Endothelial cell of umbilical vein (primary cell): ENCODE measurements around the gene FSTL1. TPM values are rescaled to one million over a fixed set of nuclear protein-coding genes. Genes with fewer than 3 reads are reported as not detected.

Experiments used
- BruUV-seq: library from RNA; stranded (reverse); fragments of 400-500 nt; replicated peaks from 2 replicates; lab custom pipeline; 2021; lab: Mats Ljungman, UMichigan
- CTCF ChIA-PET: fragments of 300-600, 350-600 bp; sonication (Branson Sonifier 250); formaldehyde crosslinking; loops from one replicate; lab custom pipeline; 2021; ENCODE audit warnings: antibody characterized with exemption, inconsistent platforms; lab: Charles Lee
- POLR2A ChIA-PET: fragments of 300-600, 350-600 bp; sonication (Branson Sonifier 250); formaldehyde crosslinking; loops from one replicate; lab custom pipeline; 2021; ENCODE audit warnings: antibody characterized with exemption, inconsistent platforms; lab: Charles Lee
- DNase-seq: peaks from one replicate; pipeline ENCODE4 v3.0.0-alpha.2; 2011; ENCODE audit warnings: low read depth, low spot score
- FAIRE-seq: peaks from 2 replicates; lab custom pipeline; 2011; peaks lifted over from hg19 to GRCh38; lab: Jason Lieb, UNC
- H2AFZ ChIP-seq: 2 replicates; pipeline ENCODE4 v1.6.0; 2012; ENCODE audit warnings: low read depth, low read length, control low read depth, inconsistent platforms
- H3K27ac ChIP-seq: 2 replicates; pipeline ENCODE4 v1.5.1; 2011; ENCODE audit warnings: low read depth, mild to moderate bottlenecking, control low read depth, low read length, moderate library complexity; ENCODE audit not compliant: insufficient read depth
- H3K27me3 ChIP-seq, 2 experiments: 2 replicates each; pipeline versions ENCODE4 v1.6.0 to v1.6.1; 2011; ENCODE audit warnings: low read length in 2 of 2, mixed read lengths in 1 of 2; ENCODE audit not compliant: control insufficient read depth in 2 of 2, insufficient read depth in 2 of 2
- H3K36me3 ChIP-seq, 2 experiments: 2 replicates in 1 of 2; 3 replicates in 1 of 2; pipeline ENCODE4 v1.5.1; 2011; ENCODE audit warnings: low read length in 2 of 2, mild to moderate bottlenecking in 1 of 2, moderate library complexity in 1 of 2; ENCODE audit not compliant: control insufficient read depth in 2 of 2, insufficient read depth in 2 of 2; ENCODE audit errors: extremely low read depth in 1 of 2
- H3K4me1 ChIP-seq: 3 replicates; pipeline ENCODE4 v1.5.1; 2011; ENCODE audit warnings: mild to moderate bottlenecking, low read length; ENCODE audit not compliant: control insufficient read depth, insufficient read depth; ENCODE audit errors: extremely low read depth
- H3K4me2 ChIP-seq: 2 replicates; pipeline ENCODE4 v1.6.1; 2011; ENCODE audit warnings: low read length, control low read depth, mixed read lengths; ENCODE audit not compliant: insufficient read depth
- H3K4me3 ChIP-seq, 3 experiments: fragments of 200-600 bp in 1 of 3; sonication (generic), shearing (Covaris generic) in 1 of 3; replicated peaks in 1 of 3; 2 replicates each; pipeline ENCODE4 v1.5.1; 2011 to 2016; ENCODE audit warnings: control low read depth in 3 of 3, low read length in 3 of 3, mild to moderate bottlenecking in 2 of 3, inconsistent platforms in 1 of 3, low read depth in 1 of 3, moderate library complexity in 1 of 3; ENCODE audit not compliant: insufficient read depth in 1 of 3
- H3K79me2 ChIP-seq: 2 replicates; pipeline ENCODE4 v1.6.0; 2012; ENCODE audit warnings: low read length, inconsistent platforms; ENCODE audit not compliant: control insufficient read depth, insufficient read depth
- H3K9ac ChIP-seq: replicated peaks from 2 replicates; pipeline ENCODE3; 2011; ENCODE audit warnings: low read length, control low read depth; ENCODE audit not compliant: insufficient read depth; ENCODE audit errors: extremely low read depth
- H3K9me1 ChIP-seq: replicated peaks from 3 replicates; pipeline ENCODE4 v1.6.0; 2011; ENCODE audit warnings: mild to moderate bottlenecking, low read length; ENCODE audit not compliant: control insufficient read depth, insufficient read depth; ENCODE audit errors: extremely low read depth
- H3K9me3 ChIP-seq: replicated peaks from 2 replicates; pipeline ENCODE4 v1.5.1; 2012; ENCODE audit warnings: low read length, inconsistent platforms; ENCODE audit not compliant: control insufficient read depth, insufficient read depth
- H4K20me1 ChIP-seq: replicated peaks from 2 replicates; pipeline ENCODE3; 2011; ENCODE audit warnings: mild to moderate bottlenecking, low read length; ENCODE audit not compliant: control insufficient read depth, insufficient read depth; ENCODE audit errors: extremely low read depth
- CTCF ChIP-seq, 2 donors: IDR thresholded peaks; 1 replicate in 1 of 2; 2 replicates in 1 of 2; pipeline ENCODE4 v1.5.1; 2011; ENCODE audit warnings: low read length in 2 of 2, mild to moderate bottlenecking in 2 of 2, moderate library complexity in 2 of 2, control low read depth in 1 of 2, inconsistent platforms in 1 of 2, low read depth in 1 of 2; ENCODE audit not compliant: insufficient read depth in 1 of 2; ENCODE audit errors: extremely low read depth in 1 of 2
- FOS ChIP-seq: IDR thresholded peaks from 2 replicates; pipeline ENCODE4 v1.6.1; 2011; ENCODE audit warnings: mild to moderate bottlenecking, low read length, moderate library complexity, borderline replicate concordance; ENCODE audit not compliant: insufficient read depth
- GATA2 ChIP-seq: IDR thresholded peaks from 2 replicates; pipeline ENCODE4 v1.7.0; 2011; ENCODE audit warnings: low read depth, mild to moderate bottlenecking, moderate library complexity, mixed read lengths, low read length; ENCODE audit not compliant: insufficient read length, insufficient read depth
- JUN ChIP-seq: IDR thresholded peaks from 2 replicates; pipeline ENCODE4 v1.6.1; 2011; ENCODE audit warnings: borderline replicate concordance, low read depth; ENCODE audit not compliant: insufficient read length, insufficient read depth
- MAX ChIP-seq: IDR thresholded peaks from 2 replicates; pipeline ENCODE4 v1.6.1; 2011; ENCODE audit not compliant: insufficient read depth, insufficient read length
- MYC ChIP-seq: IDR thresholded peaks from one replicate; pipeline ENCODE4 v1.6.1; 2011; ENCODE audit warnings: mild to moderate bottlenecking, low read depth, low read length
- POLR2A ChIP-seq: IDR thresholded peaks from 2 replicates; pipeline ENCODE4 v1.6.1; 2012; ENCODE audit warnings: low read depth, mild to moderate bottlenecking, control low read depth, low read length
- POLR2AphosphoS5 ChIP-seq: IDR thresholded peaks from 2 replicates; pipeline ENCODE4 v1.6.1; 2012; ENCODE audit warnings: low read depth, mild to moderate bottlenecking, control low read depth, low read length, moderate library complexity; ENCODE audit not compliant: insufficient read depth
- dilution Hi-C: fragments of 300-500 bp; cut with MboI; formaldehyde crosslinking; loops from one replicate; pipeline ENCODE4 v1.15.0; 2019; ENCODE audit warnings: low sequenced_read_pairs; ENCODE audit not compliant: extremely low pct_ligation_motif_present
- intact Hi-C: fragments of 100-400 bp; cut with micrococcal nuclease; formaldehyde crosslinking; loops from one replicate; pipeline ENCODE4 v1.10.0; 2022
- polyA plus RNA-seq, 4 experiments: library from polyadenylated mRNA; depleted of rRNA in 3 of 4; stranded (reverse) in 3 of 4; unstranded in 1 of 4; fragments of >200 nt; gene quantifications; 2 replicates each; pipeline versions ENCODE4 v1.2.1 to v1.2.3, GENCODE V29; 2011 to 2012; ENCODE audit warnings: missing spikeins in 1 of 4
- total RNA-seq: library from RNA; stranded (reverse); gene quantifications from 2 replicates; pipeline ENCODE4 v1.2.3, GENCODE V29; 2021

FSTL1 gene
- total and polyA plus RNA-seq, 2 donors (not counting 3 experiments of a cell fraction or from before 2014, with no cell fraction given): 235 to 562 TPM

GRCh38 chr3:120451272-120451761 lies 525 bp upstream of the FSTL1 start:
- dilution Hi-C loops (no loop called here), intact Hi-C loops (no loop called here)
- Histone ChIP-seq H2AFZ (peak overlapping the region; percentile 74), H3K27me3 (no peaks in the 10 kb centered on the region), H3K79me2 (peaks cover 43% of the 10 kb centered on the region), H3K4me2 (peak overlapping the region; percentile 1), H3K9me3 (no peaks in the 10 kb centered on the region), H3K4me1 (peaks cover 22% of the 10 kb centered on the region), H3K36me3 (no peaks in the 10 kb centered on the region), H3K27ac (peak overlapping the region; percentile 89), H3K9me1 (no peaks in the 10 kb centered on the region), H4K20me1 (no peaks in the 10 kb centered on the region), H3K4me3 (peak overlapping the region; percentile 70 to 95 (median 92)), H3K9ac (peak overlapping the region; percentile 95)
- FAIRE-seq (no peak), DNase-seq (no peak)
- ChIA-PET POLR2A (interaction anchor here (0.8 to 1.1 kb wide), 2 partner anchors 12 to 16 kb away, joined by 4 to 10 read pairs; no protein-coding TSS in a partner anchor), CTCF (interaction anchor here (1.0 to 24.8 kb wide), 5 partner anchors 9 to 107 kb away, joined by 5 to 367 read pairs (median 6); no protein-coding TSS in a partner anchor)
- no TSS peak for BruUV-seq
- no peak for TF ChIP-seq FOS
- no peak for TF ChIP-seq CTCF (IDR thresholded peaks at IDR 0.05; ENCODE audit: extremely low read depth in 1 of 2, insufficient read depth in 1 of 2, low read depth in 1 of 2, low read length in 2 of 2)
- TF ChIP-seq POLR2A: no peak
- no peak for TF ChIP-seq GATA2
- no peak for TF ChIP-seq JUN
- no peak for TF ChIP-seq POLR2AphosphoS5
- TF ChIP-seq MYC: no peak
- TF ChIP-seq MAX: no peak
